ENCODE measurements around the gene SETBP1. TPM values are rescaled to one million over a fixed set of nuclear protein-coding genes. Genes with fewer than 3 reads are reported as not detected.

SETBP1 gene
- total RNA-seq, 1 donor from 2014 or later: 4.3 TPM

DNA sequence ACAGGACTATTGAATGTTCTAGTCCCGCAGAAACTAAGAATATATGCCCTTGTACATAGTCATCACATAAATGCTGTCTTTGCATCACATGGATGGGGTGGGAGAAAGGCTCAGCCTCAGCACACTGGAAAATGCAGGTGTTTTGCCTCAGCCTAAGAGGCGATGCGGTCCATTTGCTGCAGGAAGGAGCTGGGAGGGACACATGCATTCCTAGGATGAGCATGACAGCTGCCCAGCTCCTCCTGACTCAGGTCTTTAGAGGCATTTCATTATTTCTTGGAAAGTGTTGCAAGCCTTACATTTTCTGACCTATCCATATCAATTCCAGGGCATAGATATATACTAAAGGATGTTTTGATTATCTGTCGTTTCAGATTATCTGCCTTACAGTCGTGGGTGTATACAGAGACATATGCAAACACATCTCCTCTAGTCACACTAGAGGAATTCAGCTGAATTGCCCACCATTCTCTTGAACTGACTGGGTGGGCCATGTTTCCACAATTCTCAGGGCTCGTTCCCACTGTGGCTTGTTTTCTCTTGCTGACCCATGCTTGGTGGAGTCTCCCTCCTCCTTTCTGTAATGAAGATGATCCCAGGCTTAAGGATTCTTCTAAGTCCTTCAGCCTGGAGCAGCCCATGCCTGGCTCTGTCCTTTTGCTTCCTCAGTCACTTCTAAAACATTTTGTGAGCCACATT lies 156.9 kb downstream of the SETBP1 start:
- intact Hi-C loops (cut with micrococcal nuclease): loop anchor here (2.0 to 5.0 kb wide), 2 partner anchors 40 to 113 kb away; no protein-coding TSS in a partner anchor

- intact Hi-C loops (cut with micrococcal nuclease): loop anchor here (1.0 to 5.0 kb wide), 3 partner anchors 42 to 160 kb away; no protein-coding TSS in a partner anchor
Observed at GRCh38 chr18:44838971-44839666, 158.4 kb downstream of the SETBP1 start.

DNA sequence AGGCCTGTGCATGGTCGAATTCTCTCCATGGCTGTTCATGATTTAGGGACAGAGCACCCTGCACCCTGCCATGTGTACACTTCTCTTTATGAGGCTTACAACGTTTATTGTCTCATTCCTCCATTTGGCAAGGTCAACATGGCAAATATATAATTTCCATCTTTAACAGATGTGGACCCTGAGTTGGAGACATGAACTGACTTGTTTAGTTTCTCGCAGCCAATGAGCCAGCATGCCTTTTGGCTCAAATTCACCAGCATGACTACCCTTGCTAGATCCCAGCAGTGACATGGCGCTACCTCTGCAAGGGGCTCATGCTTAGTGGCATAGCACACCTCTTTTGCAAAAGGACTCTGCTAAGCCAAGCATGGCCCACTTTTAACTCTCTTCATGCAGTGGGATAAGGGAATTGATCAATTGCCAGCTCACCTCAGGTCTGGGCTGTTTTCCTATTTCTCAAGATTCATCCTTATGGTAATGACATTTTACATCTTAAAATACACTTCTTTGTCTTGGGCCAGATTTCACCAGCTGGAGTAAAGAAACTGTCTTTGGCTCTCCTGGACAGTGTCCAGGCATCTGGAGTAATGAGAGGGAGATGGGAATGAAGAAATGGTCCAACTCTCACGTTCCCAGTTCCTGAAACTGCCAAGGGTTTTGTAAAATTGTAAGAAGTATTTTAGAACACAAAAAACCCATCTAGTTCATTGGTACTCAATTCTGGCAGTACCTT lies 159.5 kb downstream of the SETBP1 start:
- intact Hi-C loops (cut with micrococcal nuclease): no loop called here

- intact Hi-C loops (cut with micrococcal nuclease): no loop called here
Observed at GRCh38 chr18:44841221-44841620, 160.5 kb downstream of the SETBP1 start.

DNA sequence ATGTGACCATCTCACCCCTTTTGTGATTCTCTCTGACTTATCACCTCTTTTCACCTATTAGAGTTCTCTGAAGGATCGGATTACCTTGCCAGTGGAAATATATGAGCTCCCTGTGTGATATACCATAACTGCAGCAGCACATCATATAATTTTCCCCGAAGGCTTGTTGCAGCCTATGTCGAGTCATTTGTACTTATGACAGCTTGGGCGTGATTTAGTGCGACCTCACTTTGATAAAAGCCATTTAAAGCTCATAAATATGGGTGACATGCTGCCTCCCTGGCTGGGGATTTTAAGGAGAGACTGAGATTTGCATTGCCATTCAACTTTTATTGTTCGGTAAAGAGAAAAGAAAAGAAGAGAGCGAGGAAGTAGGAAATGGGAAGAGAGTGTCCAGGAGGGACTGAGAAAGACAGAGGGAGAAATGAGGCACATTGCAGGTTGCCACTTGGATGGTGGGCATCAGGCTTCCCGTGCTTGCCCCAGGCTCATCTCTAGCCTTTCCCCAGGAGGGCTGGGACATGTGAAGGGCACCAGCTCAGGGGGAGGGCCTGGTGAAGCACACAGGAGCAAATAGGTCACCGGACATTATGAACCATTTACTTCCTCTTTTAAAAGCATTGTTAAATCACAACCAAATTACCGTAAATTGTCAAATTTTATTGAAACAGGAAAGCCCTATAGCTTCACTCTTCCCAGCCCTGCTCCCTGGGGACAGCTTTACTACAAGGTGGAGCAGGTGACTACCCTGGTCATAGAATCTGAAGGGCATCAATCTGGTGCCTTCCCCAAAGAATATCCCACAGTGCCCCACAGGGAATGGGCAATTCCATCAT lies 161.3 kb downstream of the SETBP1 start:
- intact Hi-C loops (cut with micrococcal nuclease): no loop called here

GRCh38 chr18:44842588-44843412 lies 162.1 kb downstream of the SETBP1 start:
- intact Hi-C loops (cut with micrococcal nuclease): no loop called here

DNA sequence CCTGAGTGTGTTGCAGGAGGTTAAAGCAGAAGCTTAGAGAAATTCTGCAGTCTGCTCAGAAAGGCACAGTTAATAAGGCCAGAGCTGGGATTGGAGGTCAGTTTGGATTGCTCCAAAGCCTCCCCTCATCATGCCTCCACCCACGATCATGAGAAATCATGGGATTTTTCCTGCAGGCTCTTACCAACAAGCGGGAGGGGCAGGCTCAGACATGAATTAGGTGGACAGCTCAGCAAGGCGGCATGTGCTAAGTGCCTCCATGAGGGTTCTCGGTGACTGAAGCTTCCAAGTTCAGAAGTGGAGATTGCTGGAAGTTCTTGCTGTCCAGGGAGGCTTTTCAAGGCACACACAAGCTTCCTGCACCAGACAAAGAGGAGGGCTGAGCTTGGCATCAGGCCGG lies 163.8 kb downstream of the SETBP1 start:
- intact Hi-C loops (cut with micrococcal nuclease): no loop called here

GRCh38 chr18:44846450-44846849 lies 165.8 kb downstream of the SETBP1 start:
- intact Hi-C loops (cut with micrococcal nuclease): no loop called here

DNA sequence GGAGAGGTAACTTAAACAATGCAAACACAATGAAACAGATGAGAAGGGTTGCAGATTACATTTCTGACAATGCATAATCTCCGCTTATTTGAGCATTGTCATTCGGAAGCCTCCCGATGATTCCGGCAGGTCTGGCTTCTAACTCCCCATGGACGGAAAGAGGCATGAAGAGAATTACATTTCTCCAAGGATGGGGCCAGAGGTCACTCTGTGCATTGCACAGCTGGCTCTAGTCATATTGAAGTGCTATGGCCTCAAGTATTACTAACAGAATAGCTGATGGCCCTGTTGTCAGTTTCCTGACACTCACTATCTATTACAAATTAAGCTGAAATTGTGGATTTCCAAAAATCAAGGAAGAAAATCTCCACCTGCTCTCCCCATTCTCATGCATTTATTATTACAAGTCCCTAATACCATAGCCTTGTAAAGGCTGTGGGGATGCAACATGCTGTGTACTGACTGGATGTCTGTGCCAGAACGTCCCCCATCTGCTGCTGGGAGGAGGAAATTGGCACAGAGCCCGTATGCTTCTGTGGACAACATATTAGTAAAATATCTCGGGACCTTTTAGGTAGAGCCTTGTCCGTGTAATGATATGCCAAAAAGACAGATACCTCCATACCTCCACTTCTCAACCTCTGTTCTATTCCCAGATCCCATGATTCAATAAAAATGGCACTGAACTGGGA lies 168.1 kb downstream of the SETBP1 start:
- intact Hi-C loops (cut with micrococcal nuclease): no loop called here

DNA sequence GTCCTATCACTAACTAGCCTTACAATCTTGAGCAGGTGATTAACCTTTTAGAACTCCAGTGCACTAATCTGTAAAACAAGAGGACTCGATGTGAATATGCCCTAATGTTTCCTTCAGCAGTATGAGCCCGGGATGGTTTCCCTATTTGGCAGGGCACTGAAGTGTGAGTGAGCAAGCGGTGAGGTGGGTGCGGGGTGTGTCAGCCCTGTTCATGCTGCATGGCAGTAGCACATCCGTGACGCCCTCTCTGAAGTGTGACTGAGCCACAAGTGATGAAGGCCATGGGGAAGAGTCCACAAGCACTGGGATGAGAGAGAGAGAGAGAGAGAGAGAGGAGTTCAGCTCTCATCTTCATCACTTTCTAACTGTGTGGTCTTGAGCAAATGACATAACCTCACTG lies 168.7 kb downstream of the SETBP1 start:
- intact Hi-C loops (cut with micrococcal nuclease): no loop called here

DNA sequence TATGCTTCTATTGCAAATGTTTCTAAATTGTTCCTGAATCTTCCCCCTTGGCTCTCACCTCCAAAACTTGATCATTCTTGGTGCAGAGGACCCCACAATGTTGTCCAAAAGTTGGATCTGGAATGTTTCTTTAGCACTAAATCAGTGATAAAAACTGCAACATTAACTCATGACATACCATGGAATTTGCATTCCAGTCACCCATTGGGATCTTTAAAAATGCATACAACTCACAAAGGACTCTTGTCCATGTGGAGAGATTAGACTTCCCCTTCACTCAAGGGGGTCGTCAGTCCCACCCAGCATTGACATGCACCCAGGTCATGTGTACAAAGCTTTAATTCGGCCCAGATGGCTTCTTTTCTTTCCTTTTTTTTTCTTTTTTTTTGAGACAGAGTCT lies 169.3 kb downstream of the SETBP1 start:
- intact Hi-C loops (cut with micrococcal nuclease): no loop called here

DNA sequence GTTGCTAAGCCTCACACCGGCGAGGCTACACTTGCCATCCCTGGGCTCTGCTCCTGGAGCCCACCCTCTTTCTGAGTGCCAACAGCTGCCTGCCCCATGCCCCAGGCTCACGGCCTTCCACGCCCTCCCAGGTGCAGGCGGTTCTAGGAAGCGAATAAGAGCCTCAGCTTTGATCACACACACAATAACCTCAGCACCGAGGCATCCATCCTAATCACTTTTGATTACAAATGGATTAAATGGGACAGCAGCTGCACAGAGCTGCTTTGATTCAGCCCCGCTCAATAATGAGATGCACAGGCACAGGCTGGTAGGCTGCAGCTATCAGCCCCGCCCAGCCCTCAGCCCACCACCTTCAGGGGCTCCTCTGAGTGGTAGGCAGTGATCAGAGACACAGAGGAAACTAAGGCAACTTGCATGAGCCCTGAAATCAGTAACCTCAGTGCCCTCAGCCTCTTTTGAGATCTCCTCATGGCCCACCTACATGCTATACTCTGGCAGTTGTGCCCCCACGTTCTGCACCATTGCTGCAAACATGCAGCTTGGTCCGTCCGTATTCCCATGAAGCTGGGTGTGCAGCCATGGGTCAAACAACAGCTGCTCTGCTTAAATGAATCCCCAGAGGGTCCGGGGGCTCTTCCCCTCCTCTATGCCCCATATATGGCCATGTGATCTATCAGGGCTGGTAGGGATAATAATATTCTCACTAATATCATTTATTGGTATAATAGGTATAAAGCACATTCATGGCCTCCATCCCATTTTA lies 171.4 kb downstream of the SETBP1 start:
- intact Hi-C loops (cut with micrococcal nuclease): no loop called here

- intact Hi-C loops (cut with micrococcal nuclease): no loop called here
Observed at GRCh38 chr18:44852818-44853217, 172.1 kb downstream of the SETBP1 start.

DNA sequence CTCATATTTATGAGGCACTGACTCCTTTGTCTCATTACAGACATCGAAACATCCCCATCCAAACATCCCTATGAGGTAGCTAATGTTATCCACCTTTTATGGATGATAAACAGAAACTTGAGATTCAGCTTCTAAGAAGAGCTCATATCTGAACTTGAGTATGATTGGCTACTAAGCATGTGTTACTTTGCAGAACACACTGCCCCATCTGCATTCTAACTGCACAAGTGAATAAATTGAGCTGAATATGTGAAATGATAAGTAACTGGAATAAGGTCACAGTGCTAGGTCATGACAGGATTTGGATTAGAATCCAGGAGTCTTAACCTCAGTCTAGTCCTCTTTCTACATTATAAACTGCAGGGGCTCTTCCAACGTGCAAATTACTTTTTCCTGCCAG lies 172.7 kb downstream of the SETBP1 start:
- intact Hi-C loops (cut with micrococcal nuclease): no loop called here

DNA sequence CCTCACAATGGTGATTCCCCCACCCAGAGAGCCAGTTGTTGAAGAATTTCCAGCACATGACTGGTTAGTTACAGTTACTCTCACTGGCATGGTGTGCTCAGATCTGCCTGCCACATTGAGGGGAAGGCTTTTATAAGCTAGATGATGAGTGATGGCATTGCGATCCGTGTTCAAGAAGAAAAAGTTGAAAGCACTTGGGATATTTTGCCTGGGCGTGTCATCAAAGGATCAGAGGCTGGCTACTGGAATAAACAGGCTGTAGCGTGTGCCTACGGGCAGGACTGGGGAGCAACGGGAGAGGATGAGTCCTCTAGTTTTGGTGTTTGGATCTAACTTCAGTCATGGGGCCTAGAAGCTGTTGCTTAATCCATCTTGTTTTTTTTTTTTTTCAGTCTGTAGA lies 175.0 kb downstream of the SETBP1 start:
- intact Hi-C loops (cut with micrococcal nuclease): no loop called here

DNA sequence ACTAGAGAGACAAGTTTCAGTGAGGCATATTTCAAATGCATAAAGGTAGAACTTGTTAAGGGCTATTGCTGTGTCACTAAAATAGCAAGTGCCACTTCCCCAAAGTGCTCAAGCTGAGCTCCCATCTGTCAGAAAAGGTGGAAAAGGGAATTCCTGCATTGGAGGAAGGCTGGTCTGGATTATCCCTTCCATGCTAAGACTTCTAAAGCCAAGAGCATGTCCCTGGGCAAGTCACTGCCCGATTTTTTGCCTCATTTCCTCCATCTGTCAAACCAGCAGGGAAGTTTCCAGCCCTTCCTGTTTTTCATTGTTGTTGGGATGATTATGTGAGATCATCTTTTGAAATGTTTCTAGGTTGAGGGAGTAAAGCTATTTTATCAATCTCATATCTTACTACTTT lies 175.5 kb downstream of the SETBP1 start:
- intact Hi-C loops (cut with micrococcal nuclease): no loop called here

DNA sequence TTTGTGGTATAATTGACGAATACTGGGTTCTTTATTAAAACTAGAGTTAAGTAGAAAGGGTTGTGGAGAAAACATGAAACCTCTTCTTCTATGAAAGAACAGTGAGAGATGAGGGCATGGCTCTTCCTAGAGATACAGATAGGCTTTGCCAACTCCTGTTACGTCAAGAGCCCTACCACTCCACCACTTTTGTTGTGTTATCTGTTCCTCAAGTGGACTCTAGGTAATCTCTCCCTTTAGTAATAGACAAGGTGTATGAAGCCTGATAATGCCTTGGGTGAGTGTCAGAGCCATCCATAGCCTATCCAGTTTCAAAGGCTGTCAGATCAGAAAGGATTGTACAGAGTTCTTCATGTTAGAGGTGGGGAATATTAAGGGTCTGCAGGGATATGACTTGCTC lies 176.4 kb downstream of the SETBP1 start:
- intact Hi-C loops (cut with micrococcal nuclease): no loop called here

GRCh38 chr18:44857744-44858491 lies 177.2 kb downstream of the SETBP1 start:
- intact Hi-C loops (cut with micrococcal nuclease): no loop called here

Measured in T-helper 2 cell treated with Interferon-gamma antibody and Interleukin-4, amounts not matched to agents 100 ng/mL and 5 ng/mL, for 36 hours (primary cell).